K562 (cell line): ENCODE measurements around the gene MDC1. TPM values are rescaled to one million over a fixed set of nuclear protein-coding genes. Genes with fewer than 3 reads are reported as not detected.

Experiments used
- ATF3 ChIP-seq, 2 experiments: fragments of 450-650 bp in 1 of 2; sonication (generic) in 1 of 2; formaldehyde crosslinking in 1 of 2; IDR thresholded peaks in 1 of 2; conservative IDR thresholded peaks in 1 of 2; 2 replicates each; pipeline versions ENCODE4 v1.6.1 to v1.8.1; 2016 to 2023; ENCODE audit warnings: mild to moderate bottlenecking in 2 of 2, moderate library complexity in 2 of 2, inconsistent platforms in 1 of 2, missing genetic modification reagents in 1 of 2
- BDP1 ChIP-seq: IDR thresholded peaks from 3 replicates; pipeline ENCODE4 v1.6.1; 2011; ENCODE audit not compliant: insufficient read length, insufficient read depth
- ETV1 ChIP-seq: fragments of 450-650 bp; conservative IDR thresholded peaks from 2 replicates; pipeline ENCODE4 v1.6.1; 2016; ENCODE audit warnings: missing genetic modification characterization, control low read depth, low read depth, missing compliant biosample characterization
- EWSR1 ChIP-seq: fragments of 450-650 bp; IDR thresholded peaks from 2 replicates; pipeline ENCODE4 v1.6.1; 2018; ENCODE audit warnings: borderline replicate concordance, mild to moderate bottlenecking, low read depth, moderate library complexity; ENCODE audit not compliant: partially characterized antibody
- GATA2 ChIP-seq: sonication (generic); formaldehyde crosslinking; IDR thresholded peaks from 2 replicates; pipeline ENCODE4 v1.4.0; 2020; ENCODE audit warnings: mild to moderate bottlenecking, missing genetic modification reagents
- JUNB ChIP-seq: fragments of 450-650 bp; formaldehyde crosslinking; conservative IDR thresholded peaks from 2 replicates; pipeline ENCODE4 v1.4.0; 2020; ENCODE audit warnings: mild to moderate bottlenecking
- RBM14 ChIP-seq: fragments of 200-400 bp; formaldehyde crosslinking; IDR thresholded peaks from 2 replicates; pipeline ENCODE4 v1.6.1; 2018; ENCODE audit warnings: low read depth, mild to moderate bottlenecking, low read length, moderate library complexity, borderline replicate concordance; ENCODE audit not compliant: insufficient read depth
- YY1 ChIP-seq, 3 experiments: IDR thresholded peaks; 2 replicates each; pipeline ENCODE4 v1.6.1; 2011; ENCODE audit warnings: low read length in 2 of 3, mild to moderate bottlenecking in 2 of 3, moderate library complexity in 2 of 3, borderline replicate concordance in 1 of 3, control low read depth in 1 of 3, low read depth in 1 of 3; ENCODE audit not compliant: insufficient read depth in 3 of 3, insufficient replicate concordance in 2 of 3, control insufficient read depth in 1 of 3, insufficient read length in 1 of 3; ENCODE audit errors: extremely low read depth in 1 of 3
- ZBTB40 ChIP-seq, 2 experiments: fragments of 450-650 bp in 1 of 2; sonication (generic) in 1 of 2; formaldehyde crosslinking in 1 of 2; IDR thresholded peaks; 2 replicates each; pipeline versions ENCODE4 v1.7.1 to v1.9.0; 2016 to 2022; ENCODE audit warnings: inconsistent platforms in 1 of 2, mild to moderate bottlenecking in 1 of 2, missing genetic modification reagents in 1 of 2
- ZNF165 ChIP-seq: fragments of 250-450 bp; sonication (Bioruptor Pico); IDR thresholded peaks from 2 replicates; pipeline ENCODE4 v1.4.0; 2020; ENCODE audit warnings: borderline replicate concordance
- ZNF449 ChIP-seq: fragments of 250-450 bp; sonication (Bioruptor Pico); IDR thresholded peaks from 2 replicates; pipeline ENCODE4 v1.8.0; 2022; ENCODE audit warnings: moderate library complexity, mild to moderate bottlenecking, inconsistent platforms
- ZNF57 ChIP-seq: fragments of 450-650 bp; formaldehyde crosslinking; IDR thresholded peaks from 2 replicates; pipeline ENCODE4 v1.4.0; 2020; ENCODE audit warnings: mild to moderate bottlenecking, moderate library complexity
- polyA plus RNA-seq, 8 experiments: library from polyadenylated mRNA; depleted of rRNA in 4 of 8; stranded (reverse) in 5 of 8; unstranded in 3 of 8; fragments of >200 nt; fragmentation: Nextera tagmentation in 2 of 8; fragmentation: Illumina TruSeq in 1 of 8; extraction: Ambion mirVana in 2 of 8; extraction: Trizol in 1 of 8; gene quantifications; 2 replicates each; pipeline versions ENCODE4 v1.2.1 to v1.2.3, GENCODE V29; 2011 to 2014; ENCODE audit warnings: inconsistent platforms in 1 of 8, missing spikeins in 1 of 8
- total RNA-seq, 7 experiments: library from RNA; depleted of rRNA in 6 of 7; stranded (reverse); fragments of >200 nt in 6 of 7; fragmentation: Illumina TruSeq in 2 of 7; extraction: Trizol in 2 of 7; gene quantifications; 2 replicates each; pipeline versions ENCODE4 v1.2.1 to v1.2.3, GENCODE V29; 2011 to 2021; ENCODE audit warnings: low replicate concordance in 1 of 7

MDC1 gene
- total and polyA plus RNA-seq, 9 of the 15 experiments (the other 6 are each of a cell fraction or from before 2014, with no cell fraction given), result 8.2 to 114 (median 20.0) TPM

- peak; percentile 94 for TF ChIP-seq ZBTB40 (IDR thresholded peaks at IDR 0.05)
- no peak for TF ChIP-seq ZBTB40 (CRISPR knock-in tag; IDR thresholded peaks at IDR 0.05)
- peak; percentile 94; the same call in 1 of the 2 replicates for TF ChIP-seq ZNF449 (CRISPR knock-in tag)
- TF ChIP-seq BDP1, result no peak
- peak; percentile 38; the same call in 1 of the 2 replicates for TF ChIP-seq ZNF165 (CRISPR knock-in tag)
- TF ChIP-seq RBM14, result no peak
- no peak for TF ChIP-seq ZNF57 (CRISPR knock-in tag)
- no peak for TF ChIP-seq GATA2 (CRISPR knock-in tag)
- TF ChIP-seq JUNB, result no peak
- no peak for TF ChIP-seq EWSR1
- TF ChIP-seq ETV1, result peak; percentile 100
- TF ChIP-seq YY1 (IDR thresholded peaks at IDR 0.05; ENCODE audit: borderline replicate concordance in 1 of 3, control insufficient read depth in 1 of 3, extremely low read depth in 1 of 3, insufficient read depth in 3 of 3, insufficient read length in 1 of 3, insufficient replicate concordance in 2 of 3, low read depth in 1 of 3, low read length in 2 of 3), result peak in 2 of 3 experiments; percentile 57 to 76
- peak; percentile 98 for TF ChIP-seq ATF3 (IDR thresholded peaks at IDR 0.05)
- TF ChIP-seq ATF3 (CRISPR knock-in tag; conservative IDR thresholded peaks at IDR 0.05), result peak; percentile 80
Observed at GRCh38 chr6:30682143-30683117, 34.7 kb downstream of the MDC1 start (continued).
